Hepatic stellate cell (primary cell): ENCODE data around the gene SUSD1.
"Not testable (repeated sequence)": the region's sequence is repeated elsewhere in the genome, so short reads cannot be mapped to it uniquely, and the experiment has no call there.

ENCODE experiments used
- DNase-seq: peaks from one replicate; pipeline ENCODE4 v3.0.0; 2011; ENCODE audit warnings: low spot score

The SUSD1 gene

DNA sequence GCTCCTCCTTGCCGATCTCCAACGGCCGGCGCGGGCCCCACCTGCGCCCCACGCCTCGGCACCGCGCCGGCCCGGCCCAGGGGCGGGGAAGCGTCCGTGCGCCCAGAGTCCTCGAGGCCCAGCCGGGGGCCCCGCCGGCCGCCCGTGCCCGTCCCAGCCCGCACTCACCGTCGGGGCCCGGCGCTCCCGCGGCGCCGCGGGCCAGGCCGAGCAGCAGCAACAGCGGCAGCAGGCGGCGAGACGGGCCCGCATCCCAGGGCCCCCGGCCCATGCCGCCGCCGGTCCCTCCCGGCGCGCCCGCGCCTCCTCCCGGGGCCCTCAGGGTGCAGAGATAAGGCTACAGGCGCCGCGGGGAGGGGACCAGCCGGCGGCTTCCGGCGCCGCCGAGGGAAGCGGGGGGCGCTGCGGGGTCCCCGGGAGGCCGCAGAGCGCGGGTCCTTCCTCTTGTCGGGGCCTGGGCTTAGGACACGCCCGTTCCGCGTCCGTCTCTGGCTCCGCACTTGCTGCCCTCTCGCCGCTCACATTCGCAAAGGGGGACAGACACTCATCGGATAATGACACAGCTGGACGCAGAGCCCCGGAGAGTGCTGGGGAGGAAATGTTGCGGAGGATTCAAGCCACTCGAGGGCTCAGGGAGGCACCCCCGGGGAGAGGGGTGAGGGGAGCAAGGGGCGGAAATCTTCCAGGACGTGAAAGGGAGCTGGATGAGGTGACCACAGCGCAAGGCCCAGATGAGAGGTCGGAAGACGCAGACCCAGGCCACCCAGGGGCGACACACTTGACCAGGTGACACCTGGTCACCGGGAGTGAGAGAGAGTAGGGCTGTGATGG is at the start of gene SUSD1:
SUSD1 (minus strand) TSS at position 333 of the 831 bp plus-strand sequence; CDS start at position 271, 62 bp downstream.
- DNase-seq = peak; percentile 40

DNA sequence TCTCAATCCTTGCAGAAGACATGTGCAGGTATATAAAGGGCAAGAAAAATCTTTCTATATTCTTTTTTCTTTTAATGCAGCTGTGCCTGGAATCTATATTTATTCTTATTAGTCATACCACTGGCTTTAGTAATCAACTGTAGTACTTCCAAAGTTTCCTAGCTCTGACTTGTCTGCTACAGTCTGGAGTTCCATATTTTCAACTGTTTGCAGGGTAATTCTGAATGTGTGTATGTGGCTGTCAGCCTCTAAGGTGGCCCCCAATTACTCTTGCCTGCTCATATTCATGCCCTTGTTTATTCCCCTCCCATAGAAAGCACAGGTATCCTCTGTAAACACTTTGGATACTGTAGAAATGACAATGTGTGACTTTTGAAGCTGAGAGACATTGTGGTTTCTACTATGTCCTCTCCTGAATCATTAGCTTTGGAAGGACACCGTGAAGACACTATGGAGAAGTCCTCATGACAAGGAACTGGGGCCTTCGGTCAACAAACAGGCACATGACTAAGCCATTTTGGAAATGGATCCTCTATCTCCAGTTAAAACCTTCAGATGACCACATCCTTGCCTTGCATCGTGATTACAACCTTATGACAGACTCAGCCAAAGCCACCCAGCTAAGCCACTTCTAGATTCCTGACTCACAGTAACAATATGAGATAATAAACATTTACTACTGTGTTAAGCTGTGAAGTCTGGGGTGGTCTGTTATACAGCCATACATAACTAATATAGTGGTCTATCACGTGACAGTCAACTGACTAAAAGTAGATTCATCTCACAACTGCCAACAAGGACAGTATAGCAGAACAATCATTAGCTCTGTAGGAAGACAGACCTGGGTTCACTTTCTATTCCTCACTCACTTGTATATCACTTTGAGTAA is 49.5 kb upstream of the SUSD1 start:
- peak; percentile 14 for DNase-seq

DNA sequence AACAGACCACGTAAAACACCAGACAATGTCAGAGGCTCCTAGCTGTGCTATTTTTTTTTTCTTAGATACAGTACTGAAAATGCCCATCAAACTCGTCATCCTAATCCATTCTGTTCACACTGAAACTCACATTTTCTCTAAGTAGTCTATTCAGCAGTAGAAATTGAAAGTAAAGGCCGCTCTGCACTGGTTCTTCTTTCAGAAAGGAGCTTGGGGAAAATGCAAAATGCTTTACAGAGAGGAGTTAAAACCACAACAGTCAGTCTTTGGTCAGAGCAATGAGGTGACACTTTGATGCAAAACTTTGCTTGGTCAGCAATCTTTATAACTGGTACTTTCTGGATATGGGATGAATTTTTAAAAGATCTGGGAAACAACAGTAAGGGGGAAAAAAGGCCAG is 43.8 kb upstream of the SUSD1 start:
- DNase-seq = no peak

DNA sequence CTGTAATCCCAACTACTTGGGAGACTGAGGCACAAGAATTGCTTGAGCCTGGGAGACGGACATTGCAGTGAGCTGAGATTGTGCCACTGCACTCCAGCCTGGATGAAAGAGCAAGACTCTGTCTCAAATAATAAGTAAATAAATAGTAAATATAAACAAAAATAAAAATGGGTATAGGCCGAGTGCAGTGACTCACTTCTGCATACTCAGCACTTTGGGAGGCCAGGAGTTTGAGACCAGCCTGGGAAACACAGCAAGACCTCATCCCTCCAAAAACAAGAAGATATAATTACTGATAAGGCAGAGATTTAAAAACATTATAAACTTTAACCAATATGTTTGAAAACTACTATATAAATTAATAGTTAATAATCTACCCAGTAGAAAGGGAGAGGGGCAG is 37.8 kb upstream of the SUSD1 start:
- DNase-seq = no peak

DNA sequence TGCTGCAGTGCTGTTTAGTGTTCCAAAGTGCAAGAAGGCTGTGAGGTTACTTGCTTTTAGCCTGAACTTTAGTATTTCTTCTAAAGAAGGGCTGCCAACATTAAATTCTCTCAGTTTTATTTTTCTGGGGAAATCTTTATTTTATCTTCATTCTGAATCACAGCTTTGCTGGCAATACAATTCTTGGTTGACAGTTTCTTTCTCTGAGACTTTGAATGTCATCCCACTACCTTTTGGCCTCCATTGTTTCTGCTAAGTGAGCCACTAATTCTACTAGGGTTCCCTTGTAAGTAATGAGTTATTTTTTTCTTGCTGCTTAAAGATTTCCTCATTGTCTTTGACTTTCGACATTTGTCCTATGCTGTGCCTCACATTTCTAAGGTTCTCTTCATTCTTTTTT is 32.4 kb upstream of the SUSD1 start:
- DNase-seq = no peak

DNA sequence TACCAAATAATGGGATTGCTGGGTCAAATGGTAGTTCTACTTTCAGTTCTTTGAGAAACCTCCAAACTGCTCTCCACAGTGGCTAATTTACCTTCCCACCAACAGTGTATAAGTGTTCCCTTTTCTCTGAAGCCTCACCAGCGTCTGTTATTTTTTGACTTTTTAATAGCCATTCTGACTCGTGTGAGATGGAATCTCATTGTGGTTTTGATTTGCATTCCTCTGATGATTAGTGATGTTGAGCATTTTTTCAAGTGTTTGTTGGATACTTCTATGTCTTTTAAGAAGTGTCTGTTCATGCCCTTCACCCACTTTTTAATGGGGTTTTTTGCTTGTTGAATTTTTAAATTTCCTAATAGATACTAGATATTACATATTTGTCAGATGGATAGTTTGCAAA is 28.4 kb upstream of the SUSD1 start:
- no peak for DNase-seq

DNA sequence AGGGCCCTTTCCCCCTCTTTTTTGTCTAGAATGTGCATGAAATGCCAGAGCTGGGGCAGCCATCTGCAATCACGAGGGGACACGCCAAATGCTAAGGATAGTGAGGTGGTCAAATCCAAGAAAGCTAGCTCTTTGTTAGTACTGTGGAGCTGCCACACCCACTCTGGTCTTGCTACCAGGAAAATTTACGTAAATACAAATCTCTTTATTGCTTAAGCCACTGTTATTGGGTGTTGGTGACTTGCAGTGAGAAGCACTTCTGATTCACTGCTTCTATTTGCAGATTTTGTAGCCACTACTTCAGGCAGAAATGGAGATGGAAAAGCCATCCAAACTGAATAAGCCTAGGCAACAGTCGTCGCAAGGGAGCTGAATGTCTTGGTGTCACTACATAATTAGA is 25.6 kb upstream of the SUSD1 start:
- no peak for DNase-seq

DNA sequence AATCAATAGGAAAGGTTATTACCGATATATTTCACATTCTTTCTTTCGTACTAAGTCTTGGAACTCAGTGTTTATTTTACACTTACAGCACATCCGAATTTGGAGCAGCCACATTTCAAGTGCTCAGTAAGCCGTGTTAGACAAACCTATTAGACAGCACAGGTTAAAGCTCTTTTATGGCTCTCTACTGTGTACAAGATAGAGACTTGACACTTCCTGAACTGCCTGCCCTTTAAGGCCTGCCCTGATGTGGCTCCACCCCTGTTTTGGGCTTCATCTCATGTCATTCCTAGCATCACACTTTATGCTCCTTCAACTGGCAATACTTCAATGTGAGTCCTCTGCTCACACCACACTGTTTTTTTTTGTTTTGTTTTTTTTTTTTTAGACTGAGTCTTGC is 23.5 kb upstream of the SUSD1 start:
- DNase-seq = no peak

DNA sequence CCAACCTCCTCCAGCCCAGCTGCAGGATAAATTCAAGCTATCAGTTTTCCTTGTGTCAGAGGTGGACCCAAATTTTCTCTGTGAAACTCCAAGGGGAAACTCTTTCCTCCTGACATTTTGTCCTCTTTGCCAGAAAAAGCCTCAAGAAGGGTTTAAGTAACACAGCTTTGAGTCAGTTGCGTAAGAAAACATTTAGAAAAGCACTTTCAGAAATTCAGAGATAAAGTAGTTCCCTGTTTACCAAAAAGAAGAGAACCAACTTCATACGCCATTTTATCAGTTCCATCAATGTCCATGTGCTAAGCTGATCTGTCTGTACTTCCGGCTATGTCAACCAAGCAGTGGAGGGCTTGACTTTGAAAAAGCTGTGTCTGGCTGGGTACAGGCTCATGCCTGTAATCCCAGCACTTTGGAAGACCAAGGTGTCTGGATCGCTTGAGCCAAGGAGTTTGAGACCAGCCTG is 19.9 kb upstream of the SUSD1 start:
- DNase-seq = no peak

DNA sequence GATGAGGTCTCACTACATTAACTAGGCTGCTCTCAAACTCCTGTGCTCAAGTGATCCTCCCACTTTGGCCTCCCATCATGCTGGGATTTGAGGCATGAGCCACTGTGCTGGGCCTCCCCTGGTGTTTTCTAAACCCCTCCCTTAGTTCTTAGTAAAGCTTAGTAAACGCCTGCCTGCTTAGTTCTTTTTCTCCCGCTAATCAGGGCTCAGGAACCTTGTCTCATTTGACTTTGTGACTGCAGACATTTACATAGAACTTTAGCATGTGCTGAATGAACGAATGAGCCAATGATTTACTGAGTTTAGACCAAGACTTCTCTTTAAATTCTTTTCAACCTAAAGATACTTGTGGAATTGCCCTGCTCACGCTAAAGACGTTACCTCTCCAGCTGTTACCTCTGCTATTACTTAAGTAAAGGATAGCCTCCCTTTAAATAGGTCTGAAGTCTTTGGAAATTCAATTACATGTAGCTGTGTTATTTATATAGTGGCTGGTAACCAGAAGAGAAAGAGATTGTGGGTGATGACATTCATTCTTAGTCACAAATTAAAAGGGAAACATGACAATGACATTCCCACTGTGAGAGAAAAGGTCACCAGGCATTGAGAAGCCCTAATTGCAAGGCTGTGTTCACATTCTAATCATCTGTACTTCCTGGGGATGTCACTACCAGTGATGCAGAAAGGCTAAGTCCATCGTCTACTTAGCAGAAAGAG is 18.6 kb upstream of the SUSD1 start:
- no peak for DNase-seq

DNA sequence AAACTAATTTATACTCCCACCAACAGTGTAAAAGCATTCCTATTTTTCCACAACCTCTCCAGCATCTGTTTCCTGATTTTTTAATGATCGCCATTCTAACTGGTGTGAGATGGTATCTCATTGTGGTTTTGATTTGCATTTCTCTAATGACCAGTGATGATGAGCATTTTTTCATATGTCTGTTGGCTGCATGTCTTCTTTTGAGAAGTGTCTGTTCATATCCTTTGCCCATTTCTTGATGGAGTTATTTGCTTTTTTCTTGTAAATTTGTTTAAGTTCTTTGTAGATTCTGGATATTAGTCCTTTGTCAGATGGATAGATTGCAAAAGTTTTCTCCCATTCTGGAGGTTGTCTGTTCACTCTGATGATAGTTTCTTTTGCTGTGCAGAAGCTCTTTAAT is 15.2 kb upstream of the SUSD1 start:
- DNase-seq = not testable (repeated sequence)

DNA sequence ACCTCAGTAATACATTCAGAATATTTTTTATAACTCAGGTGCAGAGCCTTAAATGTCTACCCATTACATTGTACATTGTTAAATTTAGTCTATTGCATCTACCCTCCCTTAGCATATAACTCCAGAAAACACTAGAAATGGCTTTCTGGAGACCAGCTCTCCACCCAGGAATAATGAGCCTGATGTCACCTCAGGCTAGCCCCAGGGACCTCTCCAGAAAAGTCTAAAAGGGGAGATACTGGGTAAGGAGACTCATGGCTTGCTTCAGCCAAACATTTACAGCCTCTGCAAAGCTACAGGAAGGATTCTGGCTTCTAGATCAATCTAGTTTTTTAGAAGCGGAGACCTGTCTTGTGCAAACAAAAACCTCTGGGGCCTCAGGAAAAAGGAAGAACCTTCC is 13.8 kb upstream of the SUSD1 start:
- no peak for DNase-seq

DNA sequence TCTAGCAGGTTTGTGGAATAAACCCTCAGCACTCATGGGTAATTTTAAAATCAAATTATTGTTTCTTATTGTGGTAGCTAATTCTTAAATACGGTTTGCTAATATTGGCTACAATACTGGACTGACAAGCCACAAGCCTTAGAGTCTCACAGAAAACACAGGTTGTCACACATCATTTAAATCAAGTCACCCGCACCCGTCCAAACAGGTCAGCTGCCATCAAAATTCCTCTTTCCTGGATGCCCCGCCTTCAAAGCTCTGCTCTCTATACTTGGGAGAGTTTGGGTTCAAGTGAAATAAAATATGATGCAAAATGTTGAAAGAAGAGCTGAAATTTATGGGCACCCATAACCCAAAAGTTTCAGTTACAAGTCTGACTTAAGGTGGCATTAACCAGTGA is 12.3 kb upstream of the SUSD1 start:
- no peak for DNase-seq

DNA sequence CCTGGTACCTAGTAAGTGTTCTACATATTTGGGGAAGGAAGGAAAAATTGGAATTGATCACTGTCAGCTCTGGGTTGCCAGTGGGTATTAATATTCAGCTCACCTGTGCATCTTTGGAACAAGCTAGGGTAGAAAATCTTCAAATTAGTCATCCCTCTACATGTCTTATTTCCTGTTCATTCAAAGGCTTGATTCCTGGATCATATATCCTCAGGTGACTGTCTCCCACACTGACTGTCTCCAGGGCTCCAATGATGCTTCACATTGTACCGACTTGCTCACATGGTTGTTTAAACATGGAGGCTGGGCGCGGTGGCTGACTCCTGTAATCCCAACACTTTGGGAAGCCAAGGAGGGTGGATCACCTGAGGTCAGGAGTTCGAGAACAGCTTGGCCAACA is 11.6 kb upstream of the SUSD1 start:
- no peak for DNase-seq

DNA sequence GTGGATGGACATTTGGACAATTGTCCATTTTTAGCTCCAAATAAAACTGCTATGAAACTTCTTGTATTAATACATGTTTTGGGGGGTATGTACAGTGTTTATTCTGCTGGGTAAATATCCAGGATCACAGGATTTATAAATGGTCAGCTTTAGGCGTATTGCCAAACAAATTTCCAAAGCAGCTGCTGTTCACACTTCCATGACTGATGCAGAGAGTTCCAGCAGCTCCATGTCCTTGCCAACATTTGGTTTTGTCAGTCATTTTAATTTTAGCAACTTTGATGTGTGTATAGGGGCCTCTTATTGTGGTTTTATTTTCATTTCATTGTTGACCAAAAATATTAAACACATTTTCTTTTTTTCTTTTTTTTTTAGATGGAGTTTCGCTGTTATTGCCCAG is 9.8 kb upstream of the SUSD1 start:
- no peak for DNase-seq

DNA sequence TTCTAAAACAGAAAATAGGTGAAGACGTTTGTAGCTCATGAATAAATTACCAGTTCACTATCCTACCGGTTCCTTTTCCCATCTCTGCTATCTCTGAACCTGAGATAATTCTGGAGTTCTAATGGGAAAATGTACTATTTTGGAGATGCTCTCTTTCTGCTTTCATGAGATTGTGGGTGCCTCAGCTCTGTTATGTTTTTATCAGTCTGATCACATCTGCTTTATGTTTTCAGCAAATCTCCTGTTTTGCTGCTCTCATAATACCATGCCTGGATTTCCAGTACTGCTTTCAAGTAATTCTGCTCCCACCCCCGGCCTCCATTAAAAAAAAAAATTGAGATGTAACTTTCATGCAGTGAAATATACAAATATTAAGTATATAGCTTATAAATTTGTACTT is 9.1 kb upstream of the SUSD1 start:
- DNase-seq = no peak

DNA sequence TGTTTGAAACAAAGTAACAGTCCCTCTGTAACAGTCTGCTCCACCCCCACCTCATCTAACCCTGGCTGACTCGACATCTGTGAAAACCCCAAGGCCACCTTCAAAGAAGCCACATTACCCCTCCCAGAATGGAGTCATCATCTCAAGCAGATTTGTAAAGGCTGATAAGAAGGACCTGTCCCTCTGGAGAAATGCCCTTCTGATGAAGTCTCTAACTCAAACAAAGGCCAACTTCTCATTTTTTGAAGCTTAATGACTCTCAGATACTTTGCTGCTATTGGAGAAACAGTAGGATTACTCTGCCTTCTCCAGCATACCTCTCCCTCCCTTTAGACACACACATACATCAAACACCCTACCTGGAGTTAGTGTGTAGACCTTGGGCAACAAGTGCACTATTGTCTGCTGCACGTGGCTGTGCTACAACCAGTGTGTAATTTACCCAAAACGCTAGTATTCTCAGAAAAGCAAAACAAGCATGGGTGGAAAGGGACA is 5.3 kb upstream of the SUSD1 start:
- no peak for DNase-seq

DNA sequence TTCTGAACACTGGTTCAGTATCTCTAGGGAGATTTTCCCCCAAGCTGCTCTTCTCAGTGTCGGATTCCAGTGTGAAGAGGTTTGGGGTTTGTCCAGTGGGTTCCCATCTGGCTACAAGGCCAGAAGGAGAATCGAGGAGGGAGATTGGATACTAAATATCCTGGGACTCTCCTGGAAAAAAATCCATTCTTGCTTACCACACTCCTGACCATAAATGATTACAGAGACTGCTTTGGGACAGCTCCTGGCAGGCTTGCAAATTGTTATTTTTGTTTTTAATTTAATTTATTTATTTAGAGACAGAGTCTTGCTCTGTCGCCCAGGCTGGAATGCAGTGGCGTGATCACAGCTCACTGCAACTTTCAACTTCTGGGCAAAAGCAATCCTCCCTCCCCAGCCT is 4.7 kb upstream of the SUSD1 start:
- DNase-seq = no peak

DNA sequence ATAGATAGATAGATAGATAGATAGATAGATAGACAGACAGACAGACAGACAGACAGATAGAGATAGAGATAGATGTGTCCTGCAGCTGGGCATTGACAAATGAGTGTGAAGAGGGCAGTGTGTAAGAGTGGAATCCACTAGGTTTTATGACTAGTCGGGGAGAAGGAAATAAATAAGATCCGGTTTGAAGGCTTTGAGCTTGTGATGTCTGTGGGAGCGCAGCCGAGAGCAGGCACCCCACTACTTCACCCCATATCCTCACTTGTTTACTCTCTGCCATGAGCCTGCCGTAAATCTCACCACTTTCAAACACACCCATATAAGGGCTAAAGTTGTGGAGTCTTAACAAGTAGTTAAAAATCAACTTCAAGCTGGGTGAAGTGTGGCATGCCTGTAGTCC is 1.4 kb upstream of the SUSD1 start:
- DNase-seq = no peak

DNA sequence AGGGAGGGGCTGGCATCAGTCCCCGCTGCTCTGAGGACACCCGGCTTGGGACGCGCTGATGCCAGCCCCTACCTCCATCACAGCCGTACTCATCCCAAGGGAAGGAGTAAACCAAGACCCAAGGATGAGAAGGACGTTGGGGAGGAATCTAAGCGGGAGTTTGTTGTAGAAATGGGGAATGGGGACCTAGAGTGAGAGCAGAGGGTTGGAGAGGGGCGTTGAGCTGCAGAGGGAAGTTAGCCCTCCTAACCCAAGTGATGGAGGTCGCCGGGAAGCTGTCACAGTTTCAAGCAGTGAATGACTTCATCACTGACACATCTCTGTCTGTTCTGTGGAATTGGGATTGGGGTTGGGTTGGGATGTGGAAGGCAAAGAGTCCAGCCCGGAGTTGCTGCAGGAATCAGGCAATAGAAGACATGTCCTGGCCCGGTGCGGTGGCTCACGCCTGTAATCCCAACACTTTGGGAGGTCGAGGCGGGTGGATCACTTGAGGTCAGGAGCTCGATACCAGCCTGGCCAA is 759 bp upstream of the SUSD1 start:
- no peak for DNase-seq

DNA sequence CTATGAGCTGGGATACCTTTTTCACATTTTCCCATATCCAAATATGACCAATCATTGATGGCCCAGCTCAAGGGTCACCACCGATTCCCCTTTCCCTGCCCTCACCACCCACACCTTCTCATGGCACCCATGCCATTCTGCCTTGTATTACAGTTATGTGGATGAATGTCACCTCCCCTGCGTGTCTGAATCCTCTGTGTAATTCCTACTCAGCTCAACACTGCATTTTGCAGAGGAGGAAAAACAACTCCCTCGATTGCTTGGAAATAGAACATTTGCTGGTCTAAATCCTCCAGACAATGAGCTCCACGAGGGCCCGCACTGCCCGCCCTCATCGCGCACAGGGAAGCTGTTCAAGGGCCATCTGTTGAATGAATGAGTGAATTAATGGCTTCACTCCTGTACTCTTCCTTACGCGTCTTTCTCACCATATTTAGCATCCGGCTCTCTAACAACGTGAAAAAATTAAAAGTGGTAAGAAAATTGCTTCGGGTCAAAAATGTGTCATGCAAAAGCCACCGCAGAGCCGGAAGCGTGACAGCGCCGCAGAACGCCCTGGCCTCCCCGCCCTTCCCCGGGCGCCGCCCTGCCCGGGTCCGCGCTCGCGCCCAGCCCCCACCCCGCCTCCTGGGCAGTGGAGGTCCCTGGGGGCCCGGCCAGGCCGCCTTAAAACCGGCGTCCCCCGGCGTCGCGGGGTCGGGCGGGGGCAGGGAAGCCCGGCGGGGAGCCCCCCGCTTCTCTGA is 704 bp downstream of the SUSD1 start:
- DNase-seq = peak; percentile 81
